ENCODE measurements around the gene KDELR3.

DNA sequence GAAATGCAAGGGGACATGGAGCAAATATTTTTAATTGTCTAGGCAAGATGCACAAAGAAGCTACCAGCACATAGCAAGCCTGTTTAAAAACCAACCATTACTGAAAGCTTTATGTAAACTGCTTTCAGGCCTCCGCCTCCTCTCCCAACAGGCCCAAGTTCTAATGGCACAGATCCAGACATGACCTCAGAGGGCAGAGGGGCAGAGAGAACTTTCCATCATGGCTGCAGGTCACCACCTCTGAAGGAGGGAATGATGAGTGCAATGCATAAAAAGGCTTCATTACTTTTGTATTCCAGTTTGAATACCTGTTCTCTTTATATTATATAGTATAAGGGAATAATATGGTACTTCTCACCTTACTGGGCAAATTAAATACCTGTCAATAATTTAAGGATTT is 23.0 kb downstream of the KDELR3 start:
- TF ChIP-seq, protein P1, sequence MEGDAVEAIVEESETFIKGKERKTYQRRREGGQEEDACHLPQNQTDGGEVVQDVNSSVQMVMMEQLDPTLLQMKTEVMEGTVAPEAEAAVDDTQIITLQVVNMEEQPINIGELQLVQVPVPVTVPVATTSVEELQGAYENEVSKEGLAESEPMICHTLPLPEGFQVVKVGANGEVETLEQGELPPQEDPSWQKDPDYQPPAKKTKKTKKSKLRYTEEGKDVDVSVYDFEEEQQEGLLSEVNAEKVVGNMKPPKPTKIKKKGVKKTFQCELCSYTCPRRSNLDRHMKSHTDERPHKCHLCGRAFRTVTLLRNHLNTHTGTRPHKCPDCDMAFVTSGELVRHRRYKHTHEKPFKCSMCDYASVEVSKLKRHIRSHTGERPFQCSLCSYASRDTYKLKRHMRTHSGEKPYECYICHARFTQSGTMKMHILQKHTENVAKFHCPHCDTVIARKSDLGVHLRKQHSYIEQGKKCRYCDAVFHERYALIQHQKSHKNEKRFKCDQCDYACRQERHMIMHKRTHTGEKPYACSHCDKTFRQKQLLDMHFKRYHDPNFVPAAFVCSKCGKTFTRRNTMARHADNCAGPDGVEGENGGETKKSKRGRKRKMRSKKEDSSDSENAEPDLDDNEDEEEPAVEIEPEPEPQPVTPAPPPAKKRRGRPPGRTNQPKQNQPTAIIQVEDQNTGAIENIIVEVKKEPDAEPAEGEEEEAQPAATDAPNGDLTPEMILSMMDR (IDR thresholded peaks at IDR 0.05; ENCODE audit: low read length), result no peak
- TF ChIP-seq EZH2 (IDR thresholded peaks at IDR 0.05; ENCODE audit: borderline replicate concordance, low read length), result no peak

All from OCI-LY1 (cell line).